ENCODE results near the gene ADARB1. TPM values are rescaled to one million over a fixed set of nuclear protein-coding genes. Genes with fewer than 3 reads are reported as not detected.

Gene ADARB1
- total and polyA plus RNA-seq, 8 donors, result 23.8 to 53.4 (median 30.2) TPM

DNA sequence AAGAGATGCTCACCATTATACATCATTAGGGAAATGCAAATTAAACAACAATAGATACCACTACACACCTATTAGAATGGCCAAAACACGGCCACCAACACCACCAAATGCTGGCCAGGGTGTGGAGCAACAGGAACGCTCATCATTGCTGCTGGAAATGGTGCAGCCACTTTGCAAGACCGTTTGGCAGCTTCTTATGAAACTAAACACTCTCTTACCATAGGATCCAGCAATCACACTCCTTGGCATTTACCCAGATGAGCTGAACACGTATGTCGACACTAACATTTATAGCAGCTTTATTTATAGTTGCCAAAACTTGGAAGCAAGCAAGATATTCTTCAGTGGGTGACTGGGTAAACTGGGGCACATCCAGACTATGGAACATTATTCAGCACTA, 28.9 kb upstream of the ADARB1 start:
- ATAC-seq (no peak), DNase-seq (no peak)
- Histone ChIP-seq H3K27ac (no peak overlapping the region), H3K27me3 (no peaks in the 10 kb centered on the region), H3K4me3 (no peak overlapping the region), H3K36me3 (no peaks in the 10 kb centered on the region), H3K9me3 (peaks cover 0 to 12% of the 10 kb centered on the region in 2 donors), H3K4me1 (peaks cover 10 to 16% of the 10 kb centered on the region in 2 donors)
- intact Hi-C loops (cut with DNase I), result no loop called here
- TF ChIP-seq, protein P1, sequence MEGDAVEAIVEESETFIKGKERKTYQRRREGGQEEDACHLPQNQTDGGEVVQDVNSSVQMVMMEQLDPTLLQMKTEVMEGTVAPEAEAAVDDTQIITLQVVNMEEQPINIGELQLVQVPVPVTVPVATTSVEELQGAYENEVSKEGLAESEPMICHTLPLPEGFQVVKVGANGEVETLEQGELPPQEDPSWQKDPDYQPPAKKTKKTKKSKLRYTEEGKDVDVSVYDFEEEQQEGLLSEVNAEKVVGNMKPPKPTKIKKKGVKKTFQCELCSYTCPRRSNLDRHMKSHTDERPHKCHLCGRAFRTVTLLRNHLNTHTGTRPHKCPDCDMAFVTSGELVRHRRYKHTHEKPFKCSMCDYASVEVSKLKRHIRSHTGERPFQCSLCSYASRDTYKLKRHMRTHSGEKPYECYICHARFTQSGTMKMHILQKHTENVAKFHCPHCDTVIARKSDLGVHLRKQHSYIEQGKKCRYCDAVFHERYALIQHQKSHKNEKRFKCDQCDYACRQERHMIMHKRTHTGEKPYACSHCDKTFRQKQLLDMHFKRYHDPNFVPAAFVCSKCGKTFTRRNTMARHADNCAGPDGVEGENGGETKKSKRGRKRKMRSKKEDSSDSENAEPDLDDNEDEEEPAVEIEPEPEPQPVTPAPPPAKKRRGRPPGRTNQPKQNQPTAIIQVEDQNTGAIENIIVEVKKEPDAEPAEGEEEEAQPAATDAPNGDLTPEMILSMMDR (IDR thresholded peaks at IDR 0.05), result no peak

- Histone ChIP-seq H3K27me3 (peaks cover 0 to 9% of the 10 kb centered on the region in 2 donors), H3K27ac (no peak overlapping the region), H3K9me3 (peaks cover 0 to 12% of the 10 kb centered on the region in 2 donors), H3K4me3 (no peak overlapping the region), H3K36me3 (no peaks in the 10 kb centered on the region), H3K4me1 (no peaks in the 10 kb centered on the region)
- ATAC-seq (no peak), DNase-seq (no peak)
- intact Hi-C loops (cut with DNase I), result no loop called here
- TF ChIP-seq, protein P1 (IDR thresholded peaks at IDR 0.05), result no peak
Observed at GRCh38 chr21:45047257-45047656, 27.1 kb upstream of the ADARB1 start.

GRCh38 chr21:45048026-45048698, 26.2 kb upstream of the ADARB1 start:
- Histone ChIP-seq H3K4me3 (no peak overlapping the region), H3K27ac (no peak overlapping the region), H3K9me3 (peaks cover 0 to 12% of the 10 kb centered on the region in 2 donors), H3K27me3 (peaks cover 0 to 11% of the 10 kb centered on the region in 2 donors), H3K36me3 (no peaks in the 10 kb centered on the region), H3K4me1 (no peaks in the 10 kb centered on the region)
- DNase-seq, result no peak
- TF ChIP-seq, protein P1 (IDR thresholded peaks at IDR 0.05), result no peak
- intact Hi-C loops (cut with DNase I), result no loop called here
- no peak for ATAC-seq

GRCh38 chr21:45048968-45049367, 25.4 kb upstream of the ADARB1 start:
- H3K36me3 ChIP-seq, result no peaks in the 10 kb centered on the region
- H3K4me1 ChIP-seq, result no peaks in the 10 kb centered on the region
- H3K4me3 ChIP-seq, result no peak overlapping the region
- no peak for ATAC-seq
- no peak for DNase-seq
- intact Hi-C loops (cut with DNase I), result no loop called here
- TF ChIP-seq, protein P1 (IDR thresholded peaks at IDR 0.05), result no peak
- peaks cover 0 to 16% of the 10 kb centered on the region in 2 donors for H3K27me3 ChIP-seq
- peak overlapping the region in 1 of 2 donors; percentile 14 for H3K27ac ChIP-seq
- H3K9me3 ChIP-seq, result peaks cover 0 to 12% of the 10 kb centered on the region in 2 donors

GRCh38 chr21:45049714-45050344, 24.6 kb upstream of the ADARB1 start:
- ATAC-seq (no peak), DNase-seq (no peak)
- H3K4me3 ChIP-seq, result no peak overlapping the region
- intact Hi-C loops (cut with DNase I), result no loop called here
- H3K36me3 ChIP-seq, result no peaks in the 10 kb centered on the region
- peaks cover 0 to 24% of the 10 kb centered on the region in 2 donors for H3K27me3 ChIP-seq
- peaks cover 0 to 12% of the 10 kb centered on the region in 2 donors for H3K9me3 ChIP-seq
- no peaks in the 10 kb centered on the region for H3K4me1 ChIP-seq
- peak overlapping the region; percentile 37 to 42 for H3K27ac ChIP-seq
- TF ChIP-seq, protein P1 (IDR thresholded peaks at IDR 0.05), result no peak

Measured in left lung (tissue), 10 donors.